K562 (cell line): ENCODE data around the gene MAGEA4. TPM values are rescaled to one million over a fixed set of nuclear protein-coding genes. Genes with fewer than 3 reads are reported as not detected.

ENCODE experiments used
- ATAC-seq: fragments of 200-7000 bp; cut with Tn5 transposase; 3 replicates; pipeline ENCODE4 v1.9.1; 2020; ENCODE audit warnings: moderate library complexity
- BruUV-seq: library from RNA; stranded (reverse); fragments of 400-500 nt; replicated peaks from 2 replicates; lab custom pipeline; 2021; lab: Mats Ljungman, UMichigan
- CTCF ChIA-PET: fragments of 300-600 bp; formaldehyde crosslinking; extraction: SDS; loops from one replicate; lab custom pipeline; 2021; ENCODE audit warnings: low intra/inter-chr PET ratio; lab: Yijun Ruan, JAX
- POLR2A ChIA-PET: fragments of 300-600, 350-650 bp; sonication (Branson Sonifier 250); formaldehyde crosslinking; extraction: SDS; loops from one replicate; lab custom pipeline; 2021; ENCODE audit warnings: antibody characterized with exemption, inconsistent platforms; lab: Yijun Ruan, JAX
- DNase-seq, 4 experiments: peaks; one replicate each; pipeline versions ENCODE4 v3.0.0 to v3.0.0-alpha.2; 2011 to 2018; ENCODE audit warnings: low spot score in 3 of 4, mixed read lengths in 3 of 4; ENCODE audit errors: extremely low read depth in 1 of 4
- FAIRE-seq: peaks from 2 replicates; lab custom pipeline; 2011; peaks lifted over from hg19 to GRCh38; lab: Jason Lieb, UNC
- H2AFZ ChIP-seq: 2 replicates; pipeline ENCODE4 v1.6.0; 2011; ENCODE audit warnings: low read depth, low read length, control low read depth, inconsistent platforms
- H3K27ac ChIP-seq: fragments of 200-600 bp; 3 replicates; pipeline ENCODE4 v1.8.0; 2011; ENCODE audit warnings: low read depth, mild to moderate bottlenecking, control low read depth, inconsistent platforms, low read length, moderate library complexity, mixed read lengths; ENCODE audit errors: extremely low read depth
- H3K27me3 ChIP-seq, 2 experiments: fragments of 300-600 bp in 1 of 2; 2 replicates in 1 of 2; 3 replicates in 1 of 2; pipeline versions ENCODE4 v1.6.0 to v1.8.0; 2011; ENCODE audit warnings: inconsistent platforms in 2 of 2, low read length in 2 of 2, mild to moderate bottlenecking in 1 of 2, mixed read lengths in 1 of 2, moderate library complexity in 1 of 2; ENCODE audit not compliant: control insufficient read depth in 2 of 2, insufficient read depth in 2 of 2
- H3K36me3 ChIP-seq: fragments of 300-600 bp; 3 replicates; pipeline ENCODE4 v1.8.0; 2011; ENCODE audit warnings: mild to moderate bottlenecking, low read length, inconsistent platforms; ENCODE audit not compliant: control insufficient read depth, insufficient read depth
- H3K4me1 ChIP-seq, 2 experiments: fragments of 200-600 bp in 1 of 2; replicated peaks in 1 of 2; 2 replicates in 1 of 2; 3 replicates in 1 of 2; pipeline versions ENCODE4 v1.5.1 to v1.8.0; 2011; ENCODE audit warnings: inconsistent platforms in 2 of 2, low read length in 2 of 2, mild to moderate bottlenecking in 1 of 2, mixed read lengths in 1 of 2, moderate library complexity in 1 of 2; ENCODE audit not compliant: control insufficient read depth in 2 of 2, insufficient read depth in 2 of 2
- H3K4me2 ChIP-seq: 2 replicates; pipeline ENCODE4 v1.6.1; 2011; ENCODE audit warnings: low read length, control low read depth, inconsistent platforms, mixed read lengths; ENCODE audit not compliant: insufficient read depth
- H3K4me3 ChIP-seq: fragments of 200-600 bp; sonication (generic), shearing (Covaris generic); 2 replicates; pipeline ENCODE4 v1.5.1; 2016; ENCODE audit warnings: control low read depth, inconsistent platforms
- H3K79me2 ChIP-seq: fragments of 200-600 bp; 3 replicates; pipeline ENCODE4 v1.8.0; 2011; ENCODE audit warnings: low read length, inconsistent platforms; ENCODE audit not compliant: control insufficient read depth, insufficient read depth
- H3K9ac ChIP-seq, 2 experiments: 2 replicates each; pipeline versions ENCODE4 v1.6.0 to v1.6.1; 2011; ENCODE audit warnings: low read depth in 2 of 2, low read length in 2 of 2, control low read depth in 1 of 2, inconsistent platforms in 1 of 2, mild to moderate bottlenecking in 1 of 2, mixed read lengths in 1 of 2; ENCODE audit not compliant: insufficient read depth in 1 of 2
- H3K9me1 ChIP-seq: one replicate; pipeline ENCODE4 v1.6.0; 2011; ENCODE audit warnings: inconsistent platforms, mild to moderate bottlenecking, low read length, moderate library complexity; ENCODE audit not compliant: control insufficient read depth, insufficient read depth
- H3K9me3 ChIP-seq: replicated peaks from 2 replicates; pipeline ENCODE4 v1.5.1; 2011; ENCODE audit warnings: low read depth, low read length, inconsistent platforms; ENCODE audit not compliant: control insufficient read depth, insufficient read depth
- H4K20me1 ChIP-seq: replicated peaks from 2 replicates; pipeline ENCODE4 v1.6.1; 2011; ENCODE audit warnings: low read length, inconsistent platforms, mixed read lengths; ENCODE audit not compliant: control insufficient read depth, insufficient read depth
- FOSL1 ChIP-seq: fragments of 200-800 bp; sonication (Bioruptor generic); conservative IDR thresholded peaks from 2 replicates; pipeline ENCODE4 v1.6.1; 2016; ENCODE audit warnings: missing genetic modification characterization, missing compliant biosample characterization
- NR2C1 ChIP-seq, 2 experiments: fragments of 450-650 bp; IDR thresholded peaks; 2 replicates each; pipeline ENCODE4 v1.6.1; 2017; ENCODE audit warnings: mild to moderate bottlenecking in 2 of 2, antibody characterized with exemption in 1 of 2, inconsistent platforms in 1 of 2, missing compliant biosample characterization in 1 of 2, missing genetic modification characterization in 1 of 2
- NUFIP1 ChIP-seq: fragments of 450-650 bp; IDR thresholded peaks from 2 replicates; pipeline ENCODE4 v1.6.1; 2018; ENCODE audit not compliant: partially characterized antibody
- WGBS: fragments of 100-300 bp; shearing (Covaris generic); methylation state at CpG from one replicate; pipeline ENCODE4 v1.1.6; 2016; ENCODE audit warnings: low coverage, mixed read lengths; ENCODE audit not compliant: insufficient coverage; ENCODE audit errors: missing lambda C conversion rate; 5-methylcytosine and 5-hydroxymethylcytosine counted together
- in situ Hi-C: fragments of 300-500 bp; cut with MboI; formaldehyde crosslinking; loops from 4 replicates; pipeline ENCODE4 v1.15.0; 2018; ENCODE audit warnings: inconsistent platforms, mixed read lengths
- intact Hi-C: fragments of 100-400 bp; cut with micrococcal nuclease; formaldehyde crosslinking; loops from 2 replicates; pipeline ENCODE4 v1.14.2; 2022
- polyA plus RNA-seq, 8 experiments: library from polyadenylated mRNA; depleted of rRNA in 4 of 8; stranded (reverse) in 5 of 8; unstranded in 3 of 8; fragments of >200 nt; fragmentation: Nextera tagmentation in 2 of 8; fragmentation: Illumina TruSeq in 1 of 8; extraction: Ambion mirVana in 2 of 8; extraction: Trizol in 1 of 8; gene quantifications; 2 replicates each; pipeline versions ENCODE4 v1.2.1 to v1.2.3, GENCODE V29; 2011 to 2014; ENCODE audit warnings: inconsistent platforms in 1 of 8, missing spikeins in 1 of 8
- total RNA-seq, 7 experiments: library from RNA; depleted of rRNA in 6 of 7; stranded (reverse); fragments of >200 nt in 6 of 7; fragmentation: Illumina TruSeq in 2 of 7; extraction: Trizol in 2 of 7; gene quantifications; 2 replicates each; pipeline versions ENCODE4 v1.2.1 to v1.2.3, GENCODE V29; 2011 to 2021; ENCODE audit warnings: low replicate concordance in 1 of 7
- TF ChIP-seq, protein P1 (sequence below): fragments of 250-450 bp; sonication (Bioruptor Pico); IDR thresholded peaks from 2 replicates; pipeline ENCODE4 v1.5.0; 2020; ENCODE audit warnings: mild to moderate bottlenecking, borderline replicate concordance
- TF ChIP-seq, protein P2 (sequence below): fragments of 450-650 bp; IDR thresholded peaks from 2 replicates; pipeline ENCODE4 v1.6.1; 2016; ENCODE audit warnings: mild to moderate bottlenecking, moderate library complexity

The MAGEA4 gene
- total and polyA plus RNA-seq, 9 of the 15 experiments (the other 6 are each of a cell fraction or from before 2014, with no cell fraction given): 0.42 to 1.9 (median 0.69) TPM

DNA sequence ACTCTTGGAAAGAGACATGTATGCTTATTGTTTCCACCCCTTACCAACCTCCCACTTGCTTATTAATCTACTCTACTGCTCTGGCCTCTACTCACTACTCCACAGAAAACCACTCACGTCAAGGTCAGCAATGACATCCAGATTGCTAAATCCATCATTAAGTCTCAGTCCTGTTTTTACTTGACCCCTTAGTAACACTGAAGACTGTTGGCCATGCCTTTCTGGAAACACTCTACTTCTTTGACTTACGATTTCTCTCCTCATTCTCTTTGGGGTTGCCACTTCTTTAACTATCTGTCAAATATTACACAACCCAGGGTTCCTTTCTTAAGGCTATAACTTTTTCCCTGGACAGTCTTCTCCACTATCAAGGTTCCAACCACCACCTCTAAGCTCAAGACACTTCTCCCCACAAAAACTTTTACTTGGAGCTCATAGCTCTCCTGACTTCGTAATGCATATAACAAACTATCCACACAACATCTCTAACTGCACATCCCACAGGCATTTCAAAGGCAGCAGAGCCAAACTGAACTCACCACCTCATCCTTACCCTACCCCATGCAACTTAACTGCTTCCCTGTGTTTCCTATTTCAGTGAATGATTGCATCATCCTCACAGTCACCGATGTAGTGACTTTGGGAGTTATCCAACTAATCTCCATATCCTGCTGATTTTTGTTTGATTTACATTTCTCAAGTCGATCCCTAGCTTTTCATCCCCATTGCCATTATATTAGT is 15.8 kb upstream of the MAGEA4 start (continued):
- TF ChIP-seq NUFIP1 (no peak), NR2C1 (IDR thresholded peaks at IDR 0.05) (no peak), NR2C1 (tag; IDR thresholded peaks at IDR 0.05) (peak; percentile 18; the same call in 1 of the 2 replicates)
- TF ChIP-seq, all 486 proteins: peak for 73

DNA sequence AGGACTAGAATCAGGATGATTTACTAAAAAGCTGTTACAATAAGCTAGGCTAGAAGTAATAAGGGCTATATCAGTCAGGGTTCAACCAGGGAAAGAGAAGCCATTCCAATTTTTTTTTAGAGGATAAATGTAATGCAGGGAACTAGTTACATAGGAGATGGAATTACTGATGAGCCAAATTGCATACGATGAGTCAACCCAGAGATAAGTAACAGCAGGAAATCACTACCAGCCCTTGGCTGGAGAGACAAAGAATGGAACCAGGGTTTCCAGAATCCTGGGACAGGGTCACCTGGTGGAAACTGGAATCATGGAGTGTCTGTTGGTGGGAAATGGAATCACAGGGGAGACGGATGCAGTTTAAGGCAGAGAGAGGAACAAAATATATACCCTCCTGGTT is 13.1 kb upstream of the MAGEA4 start:
- ATAC-seq (no peak), FAIRE-seq (no peak), DNase-seq (no peak)
- Histone ChIP-seq H3K27me3 (no peaks in the 10 kb centered on the region), H3K4me1 (peaks cover 0 to 10% of the 10 kb centered on the region in 2 experiments; a peak in 2 of 5 replicates), H2AFZ (no peak overlapping the region), H3K79me2 (no peaks in the 10 kb centered on the region), H3K36me3 (no peaks in the 10 kb centered on the region), H3K9me1 (no peaks in the 10 kb centered on the region), H3K9me3 (no peaks in the 10 kb centered on the region), H4K20me1 (no peaks in the 10 kb centered on the region), H3K4me2 (no peak overlapping the region), H3K27ac (no peak overlapping the region), H3K9ac (no peak overlapping the region), H3K4me3 (no peak overlapping the region)
- 6% methylated on average over 1 of the region's 2 CpGs for WGBS
- intact Hi-C loops (no loop called here), in situ Hi-C loops (no loop called here)
- BruUV-seq: no TSS peak
- CTCF ChIA-PET: no interaction called here
- POLR2A ChIA-PET: interaction anchor here (2.2 kb wide), 1 partner anchor 74 kb away, joined by 7 read pairs; the partner anchor contains the start of gene GABRE
- TF ChIP-seq FOSL1 (tag): peak; percentile 76
- TF ChIP-seq, protein P1, sequence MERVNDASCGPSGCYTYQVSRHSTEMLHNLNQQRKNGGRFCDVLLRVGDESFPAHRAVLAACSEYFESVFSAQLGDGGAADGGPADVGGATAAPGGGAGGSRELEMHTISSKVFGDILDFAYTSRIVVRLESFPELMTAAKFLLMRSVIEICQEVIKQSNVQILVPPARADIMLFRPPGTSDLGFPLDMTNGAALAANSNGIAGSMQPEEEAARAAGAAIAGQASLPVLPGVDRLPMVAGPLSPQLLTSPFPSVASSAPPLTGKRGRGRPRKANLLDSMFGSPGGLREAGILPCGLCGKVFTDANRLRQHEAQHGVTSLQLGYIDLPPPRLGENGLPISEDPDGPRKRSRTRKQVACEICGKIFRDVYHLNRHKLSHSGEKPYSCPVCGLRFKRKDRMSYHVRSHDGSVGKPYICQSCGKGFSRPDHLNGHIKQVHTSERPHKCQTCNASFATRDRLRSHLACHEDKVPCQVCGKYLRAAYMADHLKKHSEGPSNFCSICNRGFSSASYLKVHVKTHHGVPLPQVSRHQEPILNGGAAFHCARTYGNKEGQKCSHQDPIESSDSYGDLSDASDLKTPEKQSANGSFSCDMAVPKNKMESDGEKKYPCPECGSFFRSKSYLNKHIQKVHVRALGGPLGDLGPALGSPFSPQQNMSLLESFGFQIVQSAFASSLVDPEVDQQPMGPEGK (CRISPR knock-in tag): no peak
- TF ChIP-seq, protein P2, sequence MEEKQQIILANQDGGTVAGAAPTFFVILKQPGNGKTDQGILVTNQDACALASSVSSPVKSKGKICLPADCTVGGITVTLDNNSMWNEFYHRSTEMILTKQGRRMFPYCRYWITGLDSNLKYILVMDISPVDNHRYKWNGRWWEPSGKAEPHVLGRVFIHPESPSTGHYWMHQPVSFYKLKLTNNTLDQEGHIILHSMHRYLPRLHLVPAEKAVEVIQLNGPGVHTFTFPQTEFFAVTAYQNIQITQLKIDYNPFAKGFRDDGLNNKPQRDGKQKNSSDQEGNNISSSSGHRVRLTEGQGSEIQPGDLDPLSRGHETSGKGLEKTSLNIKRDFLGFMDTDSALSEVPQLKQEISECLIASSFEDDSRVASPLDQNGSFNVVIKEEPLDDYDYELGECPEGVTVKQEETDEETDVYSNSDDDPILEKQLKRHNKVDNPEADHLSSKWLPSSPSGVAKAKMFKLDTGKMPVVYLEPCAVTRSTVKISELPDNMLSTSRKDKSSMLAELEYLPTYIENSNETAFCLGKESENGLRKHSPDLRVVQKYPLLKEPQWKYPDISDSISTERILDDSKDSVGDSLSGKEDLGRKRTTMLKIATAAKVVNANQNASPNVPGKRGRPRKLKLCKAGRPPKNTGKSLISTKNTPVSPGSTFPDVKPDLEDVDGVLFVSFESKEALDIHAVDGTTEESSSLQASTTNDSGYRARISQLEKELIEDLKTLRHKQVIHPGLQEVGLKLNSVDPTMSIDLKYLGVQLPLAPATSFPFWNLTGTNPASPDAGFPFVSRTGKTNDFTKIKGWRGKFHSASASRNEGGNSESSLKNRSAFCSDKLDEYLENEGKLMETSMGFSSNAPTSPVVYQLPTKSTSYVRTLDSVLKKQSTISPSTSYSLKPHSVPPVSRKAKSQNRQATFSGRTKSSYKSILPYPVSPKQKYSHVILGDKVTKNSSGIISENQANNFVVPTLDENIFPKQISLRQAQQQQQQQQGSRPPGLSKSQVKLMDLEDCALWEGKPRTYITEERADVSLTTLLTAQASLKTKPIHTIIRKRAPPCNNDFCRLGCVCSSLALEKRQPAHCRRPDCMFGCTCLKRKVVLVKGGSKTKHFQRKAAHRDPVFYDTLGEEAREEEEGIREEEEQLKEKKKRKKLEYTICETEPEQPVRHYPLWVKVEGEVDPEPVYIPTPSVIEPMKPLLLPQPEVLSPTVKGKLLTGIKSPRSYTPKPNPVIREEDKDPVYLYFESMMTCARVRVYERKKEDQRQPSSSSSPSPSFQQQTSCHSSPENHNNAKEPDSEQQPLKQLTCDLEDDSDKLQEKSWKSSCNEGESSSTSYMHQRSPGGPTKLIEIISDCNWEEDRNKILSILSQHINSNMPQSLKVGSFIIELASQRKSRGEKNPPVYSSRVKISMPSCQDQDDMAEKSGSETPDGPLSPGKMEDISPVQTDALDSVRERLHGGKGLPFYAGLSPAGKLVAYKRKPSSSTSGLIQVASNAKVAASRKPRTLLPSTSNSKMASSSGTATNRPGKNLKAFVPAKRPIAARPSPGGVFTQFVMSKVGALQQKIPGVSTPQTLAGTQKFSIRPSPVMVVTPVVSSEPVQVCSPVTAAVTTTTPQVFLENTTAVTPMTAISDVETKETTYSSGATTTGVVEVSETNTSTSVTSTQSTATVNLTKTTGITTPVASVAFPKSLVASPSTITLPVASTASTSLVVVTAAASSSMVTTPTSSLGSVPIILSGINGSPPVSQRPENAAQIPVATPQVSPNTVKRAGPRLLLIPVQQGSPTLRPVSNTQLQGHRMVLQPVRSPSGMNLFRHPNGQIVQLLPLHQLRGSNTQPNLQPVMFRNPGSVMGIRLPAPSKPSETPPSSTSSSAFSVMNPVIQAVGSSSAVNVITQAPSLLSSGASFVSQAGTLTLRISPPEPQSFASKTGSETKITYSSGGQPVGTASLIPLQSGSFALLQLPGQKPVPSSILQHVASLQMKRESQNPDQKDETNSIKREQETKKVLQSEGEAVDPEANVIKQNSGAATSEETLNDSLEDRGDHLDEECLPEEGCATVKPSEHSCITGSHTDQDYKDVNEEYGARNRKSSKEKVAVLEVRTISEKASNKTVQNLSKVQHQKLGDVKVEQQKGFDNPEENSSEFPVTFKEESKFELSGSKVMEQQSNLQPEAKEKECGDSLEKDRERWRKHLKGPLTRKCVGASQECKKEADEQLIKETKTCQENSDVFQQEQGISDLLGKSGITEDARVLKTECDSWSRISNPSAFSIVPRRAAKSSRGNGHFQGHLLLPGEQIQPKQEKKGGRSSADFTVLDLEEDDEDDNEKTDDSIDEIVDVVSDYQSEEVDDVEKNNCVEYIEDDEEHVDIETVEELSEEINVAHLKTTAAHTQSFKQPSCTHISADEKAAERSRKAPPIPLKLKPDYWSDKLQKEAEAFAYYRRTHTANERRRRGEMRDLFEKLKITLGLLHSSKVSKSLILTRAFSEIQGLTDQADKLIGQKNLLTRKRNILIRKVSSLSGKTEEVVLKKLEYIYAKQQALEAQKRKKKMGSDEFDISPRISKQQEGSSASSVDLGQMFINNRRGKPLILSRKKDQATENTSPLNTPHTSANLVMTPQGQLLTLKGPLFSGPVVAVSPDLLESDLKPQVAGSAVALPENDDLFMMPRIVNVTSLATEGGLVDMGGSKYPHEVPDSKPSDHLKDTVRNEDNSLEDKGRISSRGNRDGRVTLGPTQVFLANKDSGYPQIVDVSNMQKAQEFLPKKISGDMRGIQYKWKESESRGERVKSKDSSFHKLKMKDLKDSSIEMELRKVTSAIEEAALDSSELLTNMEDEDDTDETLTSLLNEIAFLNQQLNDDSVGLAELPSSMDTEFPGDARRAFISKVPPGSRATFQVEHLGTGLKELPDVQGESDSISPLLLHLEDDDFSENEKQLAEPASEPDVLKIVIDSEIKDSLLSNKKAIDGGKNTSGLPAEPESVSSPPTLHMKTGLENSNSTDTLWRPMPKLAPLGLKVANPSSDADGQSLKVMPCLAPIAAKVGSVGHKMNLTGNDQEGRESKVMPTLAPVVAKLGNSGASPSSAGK: no peak
